ENCODE data around the gene LRRN2.

DNA sequence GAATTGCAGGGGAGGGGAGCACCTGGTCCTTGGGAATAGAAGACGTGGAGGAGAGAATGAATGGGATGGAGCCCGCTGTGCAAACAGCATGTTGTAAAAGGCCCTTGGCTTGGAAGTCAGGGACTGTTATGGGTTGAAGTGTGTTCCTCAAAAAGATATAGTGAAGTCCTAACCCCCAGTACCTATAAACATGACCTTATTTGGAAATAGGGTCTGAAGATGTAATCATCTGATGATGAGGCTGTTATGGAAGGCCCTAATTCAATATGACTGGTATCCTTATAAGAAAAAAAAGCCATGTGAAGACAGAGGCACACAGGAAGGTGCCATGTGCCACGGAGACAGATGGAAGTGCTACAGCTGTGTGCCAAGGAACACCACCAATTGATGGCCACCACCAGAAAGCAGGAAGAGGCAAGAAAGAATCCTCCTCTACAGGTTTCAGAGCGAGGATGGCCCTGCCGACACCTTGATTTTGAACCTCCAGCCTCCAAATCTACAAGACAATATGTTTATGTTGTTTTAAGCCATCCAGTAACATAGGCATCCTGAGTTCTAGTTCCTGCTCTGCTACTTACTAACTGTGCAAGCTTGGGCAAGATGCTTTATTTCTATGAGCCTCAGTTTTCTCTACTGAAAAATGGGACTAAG, 51.2 kb downstream of the LRRN2 start:
- TF ChIP-seq, protein P1, sequence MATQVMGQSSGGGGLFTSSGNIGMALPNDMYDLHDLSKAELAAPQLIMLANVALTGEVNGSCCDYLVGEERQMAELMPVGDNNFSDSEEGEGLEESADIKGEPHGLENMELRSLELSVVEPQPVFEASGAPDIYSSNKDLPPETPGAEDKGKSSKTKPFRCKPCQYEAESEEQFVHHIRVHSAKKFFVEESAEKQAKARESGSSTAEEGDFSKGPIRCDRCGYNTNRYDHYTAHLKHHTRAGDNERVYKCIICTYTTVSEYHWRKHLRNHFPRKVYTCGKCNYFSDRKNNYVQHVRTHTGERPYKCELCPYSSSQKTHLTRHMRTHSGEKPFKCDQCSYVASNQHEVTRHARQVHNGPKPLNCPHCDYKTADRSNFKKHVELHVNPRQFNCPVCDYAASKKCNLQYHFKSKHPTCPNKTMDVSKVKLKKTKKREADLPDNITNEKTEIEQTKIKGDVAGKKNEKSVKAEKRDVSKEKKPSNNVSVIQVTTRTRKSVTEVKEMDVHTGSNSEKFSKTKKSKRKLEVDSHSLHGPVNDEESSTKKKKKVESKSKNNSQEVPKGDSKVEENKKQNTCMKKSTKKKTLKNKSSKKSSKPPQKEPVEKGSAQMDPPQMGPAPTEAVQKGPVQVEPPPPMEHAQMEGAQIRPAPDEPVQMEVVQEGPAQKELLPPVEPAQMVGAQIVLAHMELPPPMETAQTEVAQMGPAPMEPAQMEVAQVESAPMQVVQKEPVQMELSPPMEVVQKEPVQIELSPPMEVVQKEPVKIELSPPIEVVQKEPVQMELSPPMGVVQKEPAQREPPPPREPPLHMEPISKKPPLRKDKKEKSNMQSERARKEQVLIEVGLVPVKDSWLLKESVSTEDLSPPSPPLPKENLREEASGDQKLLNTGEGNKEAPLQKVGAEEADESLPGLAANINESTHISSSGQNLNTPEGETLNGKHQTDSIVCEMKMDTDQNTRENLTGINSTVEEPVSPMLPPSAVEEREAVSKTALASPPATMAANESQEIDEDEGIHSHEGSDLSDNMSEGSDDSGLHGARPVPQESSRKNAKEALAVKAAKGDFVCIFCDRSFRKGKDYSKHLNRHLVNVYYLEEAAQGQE (IDR thresholded peaks at IDR 0.05), result no peak
- TF ChIP-seq SMC3 (IDR thresholded peaks at IDR 0.05), result no peak
- TF ChIP-seq CTCF (IDR thresholded peaks at IDR 0.05), result no peak
- no peak for TF ChIP-seq POLR2A (IDR thresholded peaks at IDR 0.05; ENCODE audit: low read length)
- TF ChIP-seq, protein P2, sequence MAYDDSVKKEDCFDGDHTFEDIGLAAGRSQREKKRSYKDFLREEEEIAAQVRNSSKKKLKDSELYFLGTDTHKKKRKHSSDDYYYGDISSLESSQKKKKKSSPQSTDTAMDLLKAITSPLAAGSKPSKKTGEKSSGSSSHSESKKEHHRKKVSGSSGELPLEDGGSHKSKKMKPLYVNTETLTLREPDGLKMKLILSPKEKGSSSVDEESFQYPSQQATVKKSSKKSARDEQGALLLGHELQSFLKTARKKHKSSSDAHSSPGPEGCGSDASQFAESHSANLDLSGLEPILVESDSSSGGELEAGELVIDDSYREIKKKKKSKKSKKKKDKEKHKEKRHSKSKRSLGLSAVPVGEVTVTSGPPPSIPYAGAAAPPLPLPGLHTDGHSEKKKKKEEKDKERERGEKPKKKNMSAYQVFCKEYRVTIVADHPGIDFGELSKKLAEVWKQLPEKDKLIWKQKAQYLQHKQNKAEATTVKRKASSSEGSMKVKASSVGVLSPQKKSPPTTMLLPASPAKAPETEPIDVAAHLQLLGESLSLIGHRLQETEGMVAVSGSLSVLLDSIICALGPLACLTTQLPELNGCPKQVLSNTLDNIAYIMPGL (CRISPR knock-in tag; IDR thresholded peaks at IDR 0.05; ENCODE audit: borderline replicate concordance), result no peak

All from A549 (cell line).